Progenitor cell of endocrine pancreas (in vitro differentiated cells): Measurements from ENCODE around the gene ASRGL1. TPM values are rescaled to one million over a fixed set of nuclear protein-coding genes. Genes with fewer than 3 reads are reported as not detected.

Source experiments
- DNase-seq: peaks from one replicate; pipeline ENCODE4 v3.0.0; 2021; ENCODE audit warnings: low spot score; ENCODE audit not compliant: unreplicated experiment
- H3K27ac Mint-ChIP-seq: 2 replicates; pipeline ENCODE4 v1.8.0; 2021; ENCODE audit warnings: mild to moderate bottlenecking, moderate library complexity, mixed read lengths
- H3K27me3 Mint-ChIP-seq: 2 replicates; pipeline ENCODE4 v1.8.0; 2021; ENCODE audit warnings: mixed read lengths
- H3K36me3 Mint-ChIP-seq: 2 replicates; pipeline ENCODE4 v1.8.0; 2022; ENCODE audit warnings: mixed read lengths; ENCODE audit not compliant: insufficient read depth
- H3K4me1 Mint-ChIP-seq: 2 replicates; pipeline ENCODE4 v1.8.0; 2021; ENCODE audit warnings: low read depth, mixed read lengths
- H3K4me3 Mint-ChIP-seq: 2 replicates; pipeline ENCODE4 v1.8.0; 2021; ENCODE audit warnings: low read depth, mild to moderate bottlenecking, moderate library complexity, mixed read lengths
- H3K9me3 Mint-ChIP-seq: 2 replicates; pipeline ENCODE4 v1.8.0; 2021; ENCODE audit warnings: low read depth, mixed read lengths
- CTCF ChIP-seq: fragments of 200-600 bp; sonication (generic); IDR thresholded peaks from one replicate; pipeline ENCODE4 v1.5.0; 2021; ENCODE audit warnings: antibody characterized with exemption, mild to moderate bottlenecking; ENCODE audit not compliant: unreplicated experiment
- total RNA-seq: library from RNA; stranded (reverse); gene quantifications from 2 replicates; pipeline ENCODE4 v1.2.1, GENCODE V29; 2021

The ASRGL1 gene
- total RNA-seq, 1 donor from 2014 or later: 41.6 TPM

DNA sequence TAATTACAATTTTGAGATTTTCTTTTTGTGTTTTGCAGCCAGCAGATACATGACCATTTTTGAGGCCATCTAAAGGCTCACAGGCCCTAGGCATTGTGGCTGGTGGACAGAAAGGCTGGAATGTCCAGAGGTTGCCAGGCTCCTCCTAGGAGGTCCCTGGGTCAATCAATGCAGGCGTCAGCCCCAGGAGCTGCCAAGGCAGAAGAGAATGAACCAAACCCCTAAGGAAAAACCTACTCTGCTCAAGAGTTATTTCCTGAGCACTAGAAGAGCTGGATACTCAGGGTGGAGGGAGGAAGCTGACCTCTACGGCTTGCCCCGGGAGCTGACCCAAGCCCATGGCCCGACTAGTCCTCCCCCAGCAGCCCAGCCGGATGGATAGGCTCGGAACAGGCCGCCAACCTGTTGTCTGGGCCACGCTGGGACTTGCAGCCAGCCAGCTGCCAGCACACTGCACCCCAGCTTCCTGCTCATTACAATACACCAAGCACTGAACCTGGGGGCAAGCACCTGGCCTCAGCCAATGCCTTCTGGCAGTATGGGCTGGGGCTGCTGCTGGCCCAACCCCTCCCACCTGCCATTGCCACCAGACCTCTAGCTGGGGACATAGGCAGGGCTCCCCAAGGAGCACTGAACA is 75.9 kb downstream of the ASRGL1 start:
- Mint-ChIP-seq H3K27ac (no peak overlapping the region), H3K36me3 (no peaks in the 10 kb centered on the region), H3K4me1 (peaks cover 10% of the 10 kb centered on the region), H3K9me3 (no peaks in the 10 kb centered on the region), H3K4me3 (no peak overlapping the region), H3K27me3 (no peaks in the 10 kb centered on the region)
- no peak for DNase-seq
- no peak for TF ChIP-seq CTCF

- no peak overlapping the region for H3K4me3 Mint-ChIP-seq
- peaks cover 16% of the 10 kb centered on the region for H3K4me1 Mint-ChIP-seq
- no peaks in the 10 kb centered on the region for H3K36me3 Mint-ChIP-seq
- no peaks in the 10 kb centered on the region for H3K9me3 Mint-ChIP-seq
- no peak for DNase-seq
- no peak for TF ChIP-seq CTCF
- H3K27ac Mint-ChIP-seq: no peak overlapping the region
- no peaks in the 10 kb centered on the region for H3K27me3 Mint-ChIP-seq
Measured at GRCh38 chr11:62416596-62416995, 79.3 kb downstream of the ASRGL1 start.

GRCh38 chr11:62418136-62418535 is 80.9 kb downstream of the ASRGL1 start:
- no peaks in the 10 kb centered on the region for H3K36me3 Mint-ChIP-seq
- no peak for TF ChIP-seq CTCF
- peaks cover 16% of the 10 kb centered on the region for H3K4me1 Mint-ChIP-seq
- H3K27ac Mint-ChIP-seq: no peak overlapping the region
- no peak for DNase-seq
- H3K9me3 Mint-ChIP-seq: no peaks in the 10 kb centered on the region
- peaks cover 7% of the 10 kb centered on the region for H3K27me3 Mint-ChIP-seq
- no peak overlapping the region for H3K4me3 Mint-ChIP-seq

GRCh38 chr11:62418733-62419132 is 81.5 kb downstream of the ASRGL1 start, which contains the start of gene SCGB1A1:
TSS of gene SCGB1A1 (plus strand) at chr11:62419033. CDS start at chr11:62419096, 63 bp downstream.
- Mint-ChIP-seq H3K4me3 (no peak within 1 kb of the TSS), H3K4me1 (peaks cover 16% of the 10 kb centered on the region), H3K27ac (no peak within 1 kb of the TSS), H3K9me3 (no peaks in the 10 kb centered on the region), H3K27me3 (peaks cover 10% of the 10 kb centered on the region), H3K36me3 (no peaks in the 10 kb centered on the region)
- TF ChIP-seq CTCF: no peak
- DNase-seq: no peak

- no peak for DNase-seq
- peaks cover 10% of the 10 kb centered on the region for H3K27me3 Mint-ChIP-seq
- no peak overlapping the region for H3K27ac Mint-ChIP-seq
- peaks cover 16% of the 10 kb centered on the region for H3K4me1 Mint-ChIP-seq
- no peaks in the 10 kb centered on the region for H3K9me3 Mint-ChIP-seq
- no peak overlapping the region for H3K4me3 Mint-ChIP-seq
- H3K36me3 Mint-ChIP-seq: no peaks in the 10 kb centered on the region
- no peak for TF ChIP-seq CTCF
Measured at GRCh38 chr11:62419314-62419929, 82.2 kb downstream of the ASRGL1 start.
